Inflammatory macrophage treated with lipopolysaccharide for 1 hour (primary cell): ENCODE measurements around the gene TRIM36.

Source experiments
- DNase-seq, 2 donors: peaks; one replicate each; pipeline ENCODE4 v3.0.0-alpha.2; 2020 to 2022

TRIM36 gene

DNA sequence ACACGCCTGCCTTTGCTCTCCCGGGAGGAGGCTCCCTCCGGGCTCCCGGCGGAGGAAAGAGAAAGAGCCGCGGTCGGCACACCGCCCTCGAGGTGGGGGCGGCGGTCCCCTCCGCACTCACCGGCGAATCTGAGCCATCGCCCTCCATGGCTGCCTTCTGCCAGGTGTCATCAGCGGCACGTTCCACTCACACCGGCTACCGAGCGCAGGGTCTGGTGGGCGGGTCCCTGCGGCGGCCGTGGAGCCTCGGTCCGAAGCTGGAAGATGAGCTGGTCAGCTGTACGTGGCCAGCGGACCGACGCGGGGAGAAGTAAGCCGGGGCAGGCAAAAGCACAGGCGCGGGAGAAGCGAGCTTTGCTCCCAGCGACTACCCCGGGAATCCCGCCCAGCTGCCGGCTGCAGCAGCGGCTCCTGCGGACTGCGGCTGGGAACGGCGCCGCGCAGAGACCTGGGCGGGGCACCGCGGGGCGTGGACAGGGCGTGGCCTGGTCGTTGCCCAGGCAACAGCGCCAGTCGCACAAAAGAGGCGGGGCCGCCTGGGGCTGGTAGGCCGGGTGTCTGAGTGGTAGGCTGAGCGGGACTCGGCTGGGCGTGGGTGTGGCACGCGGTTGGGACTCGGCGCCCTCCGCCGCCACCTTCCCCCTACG lies at the start of gene TRIM36:
Gene TRIM36 (minus strand): TSS at position 422 of the 647 bp plus-strand sequence. CDS start 274 bp downstream, at position 148.
- peak; percentile 92 to 96 for DNase-seq

GRCh38 chr5:115214541-115214940 lies 44.8 kb upstream of the TRIM36 start:
- DNase-seq = no peak

DNA sequence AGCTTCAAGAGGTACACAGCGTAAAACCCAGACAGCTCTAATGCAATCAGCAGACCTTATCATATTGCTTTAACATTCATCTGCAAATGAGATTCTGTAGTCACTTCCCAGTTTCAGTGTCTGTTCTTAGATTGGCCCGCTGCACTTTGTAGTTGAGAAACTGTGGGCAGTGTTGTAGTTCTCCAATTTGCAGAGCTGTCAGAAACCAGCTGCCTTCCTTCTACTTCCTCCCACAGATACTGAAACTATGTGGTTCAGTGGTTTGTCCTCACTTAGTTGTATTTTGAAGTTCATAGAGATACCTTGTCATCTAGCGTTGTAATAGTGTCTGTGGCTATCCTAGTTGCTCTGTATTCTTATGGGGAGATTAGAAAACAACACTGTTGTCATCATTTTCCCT lies 39.6 kb upstream of the TRIM36 start:
- DNase-seq = peak; percentile 91 to 95

DNA sequence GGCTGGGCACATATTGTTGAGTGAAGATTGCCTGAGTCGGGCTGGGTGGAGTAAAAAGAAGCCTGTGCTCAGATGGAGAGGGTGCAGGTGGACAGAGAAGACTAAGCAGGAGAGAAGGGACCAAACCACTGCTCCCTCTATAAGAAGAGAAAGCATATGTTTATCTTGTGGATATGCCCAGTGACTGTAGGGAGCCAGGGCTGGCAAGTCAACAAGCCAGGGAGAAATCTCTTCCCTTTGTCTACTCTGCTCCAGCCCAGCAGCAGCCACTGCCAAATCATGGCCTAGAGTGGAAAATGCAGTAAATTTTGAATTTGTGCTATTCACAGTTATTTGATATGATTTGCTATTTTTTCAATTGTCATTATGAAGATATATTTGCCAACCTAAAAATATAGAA lies 33.2 kb upstream of the TRIM36 start:
- no peak for DNase-seq

- no peak for DNase-seq
Observed at GRCh38 chr5:115196161-115196560, 26.5 kb upstream of the TRIM36 start.

GRCh38 chr5:115194676-115195075 lies 25.0 kb upstream of the TRIM36 start:
- no peak for DNase-seq

- no peak for DNase-seq
Observed at GRCh38 chr5:115193295-115193694, 23.6 kb upstream of the TRIM36 start.

- DNase-seq = no peak
Observed at GRCh38 chr5:115192098-115192497, 22.4 kb upstream of the TRIM36 start.

GRCh38 chr5:115191474-115192031 lies 21.8 kb upstream of the TRIM36 start:
- DNase-seq = no peak

DNA sequence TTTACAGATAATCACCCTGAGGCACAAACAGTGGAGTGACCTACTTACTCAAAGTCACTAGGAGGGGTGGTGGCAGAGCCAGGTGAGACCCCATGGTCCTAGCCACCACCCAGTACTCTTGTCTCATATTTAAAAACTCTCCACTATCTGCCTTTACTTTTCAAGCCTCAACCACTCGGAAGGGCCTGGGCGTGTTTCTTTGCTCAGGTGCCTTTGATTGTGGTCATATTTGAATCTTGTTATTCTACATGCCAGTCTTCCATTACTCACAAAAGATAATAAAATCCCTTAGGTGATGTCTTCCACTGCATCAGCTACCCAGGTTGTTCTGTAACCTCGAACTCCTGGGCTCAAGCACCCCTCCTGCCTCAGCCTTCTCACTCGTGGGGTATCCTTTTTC lies 20.7 kb upstream of the TRIM36 start:
- DNase-seq = no peak

DNA sequence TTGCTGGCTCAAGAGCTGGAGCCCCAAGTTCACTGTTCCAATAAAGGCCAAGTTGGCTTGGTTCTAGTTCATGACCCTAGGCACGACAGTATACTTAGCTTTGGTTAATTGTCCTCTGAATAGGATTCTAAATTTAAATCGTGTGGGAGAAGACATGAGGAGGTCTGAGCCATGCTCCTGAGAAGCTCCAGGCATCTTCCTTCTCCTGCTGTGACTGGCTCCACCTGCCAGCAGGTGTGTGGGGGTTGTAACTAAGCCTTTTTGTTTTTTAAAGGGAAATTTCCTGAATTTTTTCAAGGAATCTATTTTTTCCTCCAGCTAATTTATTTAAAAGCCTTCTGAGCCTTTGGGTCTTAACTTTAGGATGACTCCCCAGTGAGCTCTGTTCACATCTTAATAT lies 20.2 kb upstream of the TRIM36 start:
- no peak for DNase-seq

GRCh38 chr5:115186794-115187193 lies 17.1 kb upstream of the TRIM36 start:
- DNase-seq = no peak

DNA sequence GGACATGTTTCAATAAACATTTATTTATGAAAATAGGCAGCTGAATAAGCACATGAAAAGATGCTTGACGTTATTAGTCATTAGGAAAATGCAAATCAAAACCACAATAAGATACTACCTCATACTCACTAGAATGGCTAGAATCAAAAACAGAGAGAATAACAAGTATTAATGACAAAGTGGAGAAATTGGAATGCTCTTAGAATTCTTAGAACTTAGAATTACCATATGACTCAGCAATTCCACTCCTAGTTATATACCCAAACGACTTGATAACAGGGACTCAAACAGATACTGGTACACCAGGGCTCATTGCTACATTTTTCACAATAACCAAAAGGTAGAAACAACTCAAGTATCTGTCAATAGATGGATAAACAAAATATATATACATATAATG lies 15.1 kb upstream of the TRIM36 start:
- no peak for DNase-seq

DNA sequence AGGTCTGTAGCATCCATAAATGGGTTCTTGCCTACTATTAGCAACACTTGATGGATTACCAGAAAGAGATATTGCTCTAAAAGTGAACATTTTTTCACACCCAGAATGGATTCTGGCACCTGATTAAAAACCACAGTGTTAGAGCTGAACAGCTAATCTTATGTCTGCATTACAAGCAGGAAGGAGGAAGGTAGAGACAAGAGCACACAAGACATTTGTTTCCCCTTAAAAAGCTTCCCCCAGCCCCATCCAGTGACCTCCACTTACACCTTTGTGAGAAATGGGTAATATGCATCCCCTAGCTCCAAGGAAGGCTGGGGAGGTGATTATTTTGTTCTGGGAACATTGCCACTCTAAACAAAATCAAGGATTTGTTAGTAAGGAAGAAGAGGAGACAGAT lies 12.0 kb upstream of the TRIM36 start:
- DNase-seq = no peak

DNA sequence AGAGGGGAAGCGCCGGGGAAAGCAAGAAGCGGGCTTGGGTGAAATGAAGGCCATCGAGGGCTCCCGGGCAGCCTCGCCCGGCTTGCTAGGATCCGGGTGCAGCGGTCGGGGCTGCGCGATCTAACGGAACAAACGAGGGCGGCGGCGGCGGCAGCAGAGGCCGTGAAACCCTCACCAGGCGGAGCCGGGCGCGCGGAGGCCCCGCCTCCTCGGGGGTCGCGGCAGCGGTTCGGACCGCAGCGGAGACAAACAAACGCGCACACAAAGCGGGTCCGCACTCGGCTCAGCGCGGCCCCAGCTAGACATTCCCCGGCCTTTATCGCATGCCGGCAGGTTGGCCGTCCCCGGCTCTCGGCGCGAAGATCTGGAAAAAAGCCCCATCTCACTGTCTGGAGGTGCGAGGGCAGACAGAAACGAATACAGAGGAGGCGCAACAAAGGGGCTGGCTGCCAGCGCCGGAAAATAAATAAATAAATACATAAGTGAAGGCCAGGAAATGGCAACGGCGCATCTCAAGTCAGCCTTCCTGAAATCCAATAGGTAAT lies 10.5 kb upstream of the TRIM36 start:
- DNase-seq = peak in 1 of 2 donors; percentile 35

DNA sequence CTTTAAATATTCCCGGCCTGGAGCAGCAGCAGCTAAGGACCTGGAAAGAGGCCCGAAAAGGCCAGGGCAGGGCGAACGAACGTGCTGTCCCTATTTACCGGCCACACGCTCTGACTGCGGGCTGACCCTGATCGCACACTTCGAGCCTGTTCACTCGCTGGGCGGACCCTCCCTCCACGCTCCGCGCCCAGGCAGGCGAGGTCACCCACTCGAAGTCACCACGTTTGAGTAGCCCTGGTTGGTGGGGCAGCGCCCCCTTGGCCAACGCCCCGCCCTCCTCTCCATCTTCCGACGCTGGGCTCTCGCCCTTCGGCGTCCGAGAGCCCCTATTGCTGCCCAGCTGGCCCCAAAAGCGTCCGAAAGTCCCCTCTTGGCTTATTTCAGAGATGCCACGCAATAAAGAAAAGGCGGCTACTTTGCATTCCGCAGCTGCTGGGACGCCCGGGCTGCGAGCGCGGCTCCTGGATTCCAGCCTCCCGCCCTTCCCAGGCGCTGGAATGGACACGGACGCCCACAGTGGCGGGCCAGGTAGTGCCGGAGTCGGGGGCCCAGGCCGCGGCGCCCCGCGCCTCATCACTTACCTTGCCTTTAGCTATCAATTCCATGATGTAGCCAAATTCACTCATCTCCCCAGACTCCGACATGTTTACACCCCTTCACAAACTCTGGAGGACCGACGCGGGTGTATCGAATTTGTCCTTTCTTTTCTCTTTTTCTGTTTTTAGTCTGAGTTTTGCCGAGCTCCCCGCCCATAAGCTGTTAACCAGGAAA lies 9.9 kb upstream of the TRIM36 start:
- no peak for DNase-seq

DNA sequence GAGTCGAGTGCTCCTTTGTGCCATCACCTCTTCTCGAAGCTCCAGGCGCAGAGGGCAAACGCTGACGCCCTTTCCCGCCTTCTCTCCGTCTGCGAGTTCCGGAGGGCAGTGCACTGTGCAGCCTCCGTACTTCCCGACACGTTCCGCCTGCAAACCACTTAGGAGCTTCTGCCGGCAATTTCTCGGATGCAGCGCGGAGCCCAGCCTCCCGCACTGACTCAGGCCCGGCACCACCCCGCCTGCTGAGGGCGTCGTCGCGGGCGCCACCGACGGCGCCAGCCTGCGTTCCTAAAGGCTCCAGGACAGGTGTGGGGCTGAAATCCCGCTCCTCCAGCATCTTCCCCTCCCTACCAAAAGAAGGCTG lies 9.3 kb upstream of the TRIM36 start:
- no peak for DNase-seq

- peak; percentile 23 to 40 for DNase-seq
Observed at GRCh38 chr5:115170929-115171510, 1.3 kb upstream of the TRIM36 start.

DNA sequence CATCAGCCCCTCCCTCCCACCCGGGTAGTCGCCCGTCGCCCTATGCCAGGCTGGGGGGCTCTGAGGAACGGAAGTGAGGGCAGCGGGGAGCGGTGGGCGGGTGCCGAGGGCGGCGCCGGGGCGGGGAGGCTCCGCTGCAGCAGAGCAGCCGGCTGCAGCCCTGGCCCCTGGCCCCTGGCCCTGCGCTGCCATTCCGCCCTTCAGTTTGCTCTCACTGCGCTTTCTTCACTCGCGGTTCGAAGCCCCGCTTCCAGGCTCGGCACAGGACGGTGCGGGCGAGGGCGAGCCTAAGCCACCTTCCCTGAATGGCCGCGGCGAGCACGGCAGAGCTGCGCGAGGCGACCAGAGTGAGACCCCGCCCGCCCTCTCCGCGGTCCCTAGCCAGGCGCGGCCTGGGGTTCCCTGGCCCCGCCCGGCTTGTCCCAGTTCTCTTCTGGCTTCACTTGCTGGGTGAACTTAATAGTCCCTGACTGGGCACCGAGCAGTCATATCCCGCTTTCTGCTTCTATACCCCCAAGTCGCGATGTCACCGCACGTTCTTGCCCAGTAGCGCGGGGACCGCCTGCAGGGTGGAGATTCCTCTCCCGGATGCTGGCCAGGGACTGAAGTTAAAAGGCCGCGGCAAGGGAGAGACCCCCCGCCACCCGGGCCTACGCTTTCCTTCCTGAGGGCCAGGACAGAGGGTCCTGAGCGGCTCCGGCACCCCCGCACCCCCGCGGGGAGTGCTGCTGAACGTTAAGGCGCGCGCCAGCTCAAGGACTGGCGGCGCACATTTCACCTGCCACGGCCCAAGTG lies 623 bp upstream of the TRIM36 start:
- peak; percentile 20 to 26 for DNase-seq

GRCh38 chr5:115168829-115169486 lies 750 bp downstream of the TRIM36 start:
- peak; percentile 82 to 83 for DNase-seq

GRCh38 chr5:115166744-115167393 lies 2.8 kb downstream of the TRIM36 start:
- no peak for DNase-seq

DNA sequence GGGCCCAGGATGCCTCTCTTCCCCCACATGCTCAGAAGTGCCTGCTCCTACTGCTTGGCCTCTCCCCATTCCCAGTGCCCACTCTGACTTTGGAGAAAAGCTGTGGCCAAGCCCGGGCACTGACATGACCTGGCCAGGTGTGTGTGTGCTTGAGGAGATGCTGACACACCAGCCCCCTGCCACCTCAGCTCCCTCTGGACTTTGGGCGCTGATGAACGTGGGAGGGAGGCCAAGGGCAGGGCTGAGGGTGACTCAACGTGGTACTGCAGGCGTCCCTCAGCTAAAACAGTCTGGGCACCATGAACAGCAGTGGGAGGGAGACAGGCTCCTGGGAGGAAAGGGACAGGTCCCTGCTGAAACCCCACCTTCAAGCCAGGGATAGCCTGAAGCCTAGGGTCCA lies 3.9 kb downstream of the TRIM36 start:
- DNase-seq = no peak
